ENCODE measurements around the gene KRT79.
"Not testable (repeated sequence)": the region's sequence is repeated elsewhere in the genome, so short reads cannot be mapped to it uniquely, and the experiment has no call there.

Gene KRT79

DNA sequence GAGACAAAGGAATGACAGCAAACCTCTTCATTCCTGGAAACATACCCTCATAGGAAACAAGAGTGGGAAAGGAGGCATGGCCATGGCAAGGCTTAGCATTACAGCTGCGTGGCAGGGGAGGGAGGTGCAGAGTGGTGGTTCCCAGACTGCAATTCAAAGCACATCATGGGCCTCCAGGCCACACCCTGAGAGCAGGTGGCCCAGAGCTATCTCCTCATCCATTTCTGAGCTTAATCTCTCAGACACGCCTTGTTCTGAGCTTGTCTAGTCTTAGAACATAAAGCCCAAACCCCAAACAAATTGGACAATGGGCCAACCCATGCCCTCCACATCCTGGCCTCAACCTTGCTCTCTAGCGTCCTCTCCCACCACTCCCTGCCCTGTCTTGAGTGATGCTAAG, 32.3 kb downstream of the KRT79 start:
- DNase-seq, result no peak

- DNase-seq, result no peak
Measured at GRCh38 chr12:52800259-52800917, 33.7 kb downstream of the KRT79 start.

DNA sequence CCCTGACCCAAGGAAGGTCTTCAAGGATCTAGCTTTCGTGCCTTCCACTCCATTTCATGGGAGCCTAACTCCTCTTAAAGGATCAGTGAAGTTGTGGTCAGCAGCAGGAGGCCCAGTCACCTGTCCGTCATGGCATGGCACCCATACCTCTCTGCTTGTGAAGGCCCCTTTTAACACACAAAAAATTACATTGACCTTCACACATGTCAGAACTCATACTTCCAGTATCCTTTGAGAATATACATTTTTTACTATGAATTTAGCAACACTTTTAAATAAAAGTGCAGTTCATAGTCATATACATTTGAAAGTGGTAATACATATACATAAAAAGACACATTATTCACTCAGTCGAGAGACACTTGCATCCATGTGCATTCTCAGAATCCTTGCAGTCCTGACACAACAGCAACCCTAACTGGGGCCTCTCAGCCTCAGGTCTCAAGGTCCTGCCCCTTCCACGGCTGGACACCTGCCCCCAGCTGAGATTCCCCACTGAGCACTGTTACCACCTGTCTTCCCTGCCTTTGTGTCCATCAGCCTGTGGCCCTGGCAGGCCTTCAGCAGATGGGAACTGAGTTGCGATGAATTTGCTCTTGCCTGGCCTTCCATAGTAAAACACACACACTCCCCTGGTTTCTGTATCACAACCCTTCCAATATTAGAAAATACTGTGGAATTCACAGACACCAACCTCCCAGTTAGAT, 34.5 kb downstream of the KRT79 start:
- no peak for DNase-seq

- DNase-seq, result no peak
Measured at GRCh38 chr12:52798671-52799504, 35.2 kb downstream of the KRT79 start.

DNA sequence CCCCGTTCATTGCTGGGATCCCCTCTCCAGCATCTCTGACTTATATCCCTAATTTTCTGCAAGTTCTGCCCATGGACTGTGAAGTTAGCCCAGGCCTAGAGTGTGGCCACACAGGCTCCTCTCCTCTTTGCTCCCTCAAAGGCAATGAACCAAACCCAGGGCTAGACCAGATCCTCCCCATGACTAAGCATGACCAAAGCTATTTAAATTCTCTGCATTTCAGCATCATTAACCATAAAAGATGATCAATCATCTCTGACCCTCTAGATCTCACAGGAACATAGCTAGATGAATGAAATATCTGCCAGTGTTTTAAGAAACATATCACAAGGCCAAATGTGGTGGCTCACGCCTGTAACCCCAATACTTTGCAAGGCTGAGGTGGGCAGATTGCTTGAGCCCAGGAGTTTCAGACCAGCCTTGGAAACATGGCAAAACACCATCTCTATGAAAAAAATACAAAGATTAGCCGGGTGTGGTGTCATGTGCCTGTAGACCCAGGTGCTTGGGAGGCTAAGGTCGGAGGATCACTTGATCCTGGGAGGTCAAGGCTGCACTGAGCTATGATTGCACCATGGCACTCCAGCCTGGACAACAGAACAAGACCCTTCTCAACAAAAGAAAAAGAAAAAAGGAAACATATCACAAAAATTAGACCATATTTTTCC, 36.0 kb downstream of the KRT79 start:
- DNase-seq, result no peak

DNA sequence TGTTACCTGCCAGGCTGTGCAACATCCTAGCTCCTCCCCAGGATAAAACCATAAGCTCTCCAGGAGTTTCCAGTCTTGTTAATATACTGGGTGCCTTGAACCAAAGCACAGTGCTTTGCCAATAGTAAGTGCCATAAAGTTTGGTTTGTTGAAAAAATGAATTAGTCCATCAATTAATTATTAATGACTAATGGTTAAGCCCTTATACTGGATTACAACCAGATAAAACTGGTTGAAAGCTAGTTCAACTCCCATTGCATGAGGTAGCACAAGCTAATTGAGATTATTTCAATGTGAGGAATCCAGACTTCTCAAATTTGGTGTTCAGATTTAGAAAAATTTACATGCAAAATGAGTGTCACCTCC, 36.6 kb downstream of the KRT79 start:
- DNase-seq, result no peak

DNA sequence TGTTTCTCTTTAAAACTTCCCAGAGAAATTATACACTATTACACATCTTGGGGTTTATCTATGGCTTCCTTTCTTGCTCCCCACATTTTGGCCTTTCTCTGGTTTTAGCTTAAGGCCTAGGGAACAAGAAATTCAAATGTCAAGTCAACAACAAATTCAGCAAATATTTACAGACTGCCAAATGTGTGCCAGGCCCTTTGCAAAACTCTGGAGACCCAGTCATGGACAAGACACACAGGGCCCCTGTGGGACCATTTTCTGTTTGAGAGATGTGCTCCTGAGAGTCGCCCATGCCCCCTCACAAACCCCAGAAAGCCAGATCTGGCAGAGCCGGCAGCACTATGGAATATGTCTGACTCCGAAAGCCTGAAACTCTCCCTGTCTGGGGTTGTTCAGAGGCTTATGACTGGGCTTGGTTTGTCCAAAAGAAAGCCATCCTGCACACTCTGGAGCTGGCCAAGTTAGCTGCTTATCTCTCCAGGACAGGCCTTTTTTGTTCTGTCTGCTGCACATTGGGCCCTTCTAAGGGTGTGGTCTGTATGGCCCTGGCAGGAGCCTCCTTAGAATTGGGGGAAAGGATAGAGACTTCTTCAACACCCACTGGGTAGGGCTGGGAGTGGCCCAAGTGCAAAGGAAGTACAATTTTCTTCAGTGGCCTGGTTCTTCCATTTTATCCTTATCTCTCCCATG, 37.1 kb downstream of the KRT79 start:
- no peak for DNase-seq

DNA sequence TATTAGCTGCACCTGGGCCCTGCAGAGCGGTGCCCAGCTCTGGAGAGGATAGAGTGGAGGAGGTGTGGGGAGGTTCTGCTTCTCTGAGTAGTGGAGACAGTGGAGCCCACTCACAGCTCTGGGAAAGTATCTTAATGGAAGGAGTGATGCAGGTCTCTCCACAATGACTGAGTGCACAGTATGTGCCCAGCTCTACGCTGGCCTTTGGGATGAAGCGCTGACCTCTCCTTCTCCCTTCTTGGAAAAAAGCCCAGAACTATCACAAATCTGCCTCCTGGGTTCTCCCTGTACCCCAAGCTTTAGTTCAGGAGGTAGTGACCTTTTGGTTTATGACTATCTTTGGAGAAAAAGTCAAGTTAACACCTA, 37.7 kb downstream of the KRT79 start:
- DNase-seq, result no peak

DNA sequence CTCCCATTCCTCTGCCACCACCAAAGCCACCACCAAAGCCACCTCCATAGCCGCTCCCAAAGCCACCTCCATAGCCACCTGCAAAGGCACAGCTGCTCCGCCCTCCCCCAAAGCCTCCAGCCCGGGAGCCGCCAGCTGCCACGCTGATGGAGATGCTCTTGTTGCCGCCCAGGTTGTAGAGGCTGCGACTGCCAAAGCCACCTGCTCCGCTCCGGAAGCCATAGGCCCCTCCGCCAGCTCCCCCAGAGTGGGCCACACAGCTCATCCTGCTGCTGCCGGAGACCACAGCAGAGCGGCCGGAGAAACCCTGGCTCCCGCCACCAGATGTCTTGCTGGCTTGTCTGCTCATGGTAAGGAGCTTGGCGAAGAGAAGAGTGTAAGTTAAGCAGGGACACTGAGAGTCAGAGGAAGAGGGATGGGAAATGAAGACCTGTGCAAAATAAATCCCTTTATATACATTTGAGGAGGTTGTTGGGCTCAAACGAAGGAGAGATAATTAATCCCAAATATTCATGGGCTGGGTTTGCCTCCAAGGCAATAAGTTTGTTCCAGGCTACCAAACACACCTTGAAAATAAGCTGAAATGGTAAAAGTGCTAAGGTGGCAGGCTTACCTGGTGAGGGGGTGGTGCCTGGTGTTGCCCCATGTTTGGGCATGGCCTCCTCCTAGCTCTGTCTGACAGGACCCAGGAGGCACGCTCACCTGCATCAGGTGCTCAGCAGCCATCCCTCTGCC, 38.2 kb downstream of the KRT79 start, which contains the start of gene KRT3:
Gene KRT3, minus strand, starts transcription at position 424 of the 735 bp plus-strand sequence. Its CDS starts 75 bp downstream, at position 349.
- peak; percentile 26 for DNase-seq

DNA sequence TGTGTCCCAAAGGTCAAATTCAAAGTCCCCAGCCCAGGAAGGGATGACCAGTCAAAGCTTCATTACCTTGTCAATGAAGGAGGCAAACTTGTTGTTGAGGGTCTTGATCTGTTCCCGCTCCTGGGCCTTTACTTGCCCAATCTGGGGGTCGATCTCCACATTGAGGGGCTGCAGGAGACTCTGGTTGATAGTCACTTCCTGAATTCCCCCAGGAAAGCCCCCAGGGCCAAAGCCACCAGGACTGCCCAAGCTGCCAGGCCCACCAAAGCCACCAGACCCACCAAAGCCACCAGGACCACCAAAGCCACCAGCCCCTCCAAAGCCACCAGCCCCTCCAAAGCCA, 38.8 kb downstream of the KRT79 start:
- not testable (repeated sequence) for DNase-seq

DNA sequence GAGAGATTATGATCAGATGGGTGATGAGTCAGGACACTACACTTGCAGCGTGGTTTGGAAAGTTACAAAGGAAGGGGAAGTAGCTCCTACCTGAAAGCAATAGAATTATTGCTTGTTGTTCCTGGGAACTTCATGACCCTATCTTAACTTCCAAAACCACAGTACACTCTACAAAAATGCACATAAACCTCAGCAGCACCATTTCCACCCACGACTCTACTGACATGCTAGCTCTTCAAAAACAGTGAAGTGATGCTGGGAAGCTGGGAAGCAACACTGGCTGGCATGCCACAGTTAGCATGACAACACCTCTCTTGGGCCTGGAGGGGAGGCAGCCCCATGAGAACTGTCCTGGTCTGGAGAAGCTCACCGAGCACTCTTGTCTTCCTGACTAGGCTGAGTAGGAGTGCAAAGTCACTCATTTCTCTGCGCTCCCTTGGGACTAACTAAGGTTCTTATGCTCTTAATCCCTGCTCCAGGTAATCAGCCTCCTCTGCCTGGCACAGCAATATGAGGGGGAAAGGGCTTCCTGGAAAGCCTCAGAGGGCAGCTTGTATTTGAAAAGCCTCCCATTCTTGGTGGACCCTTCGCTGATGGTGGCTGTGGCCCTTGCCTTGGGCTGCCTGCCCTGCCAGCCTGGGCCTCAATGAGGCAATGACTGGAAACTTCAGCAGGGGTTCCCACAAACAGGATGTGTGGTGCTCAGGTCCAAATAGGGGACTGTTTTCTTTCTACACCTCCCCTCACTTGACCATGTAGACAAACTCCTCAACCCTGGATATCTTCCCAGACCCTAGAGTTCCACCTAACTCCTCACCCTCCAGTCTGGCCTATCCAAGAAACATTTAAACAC, 39.4 kb downstream of the KRT79 start:
- DNase-seq, result no peak

- DNase-seq, result no peak
Measured at GRCh38 chr12:52792185-52793029, 41.7 kb downstream of the KRT79 start.

GRCh38 chr12:52791271-52792184, 42.6 kb downstream of the KRT79 start:
- DNase-seq, result no peak

DNA sequence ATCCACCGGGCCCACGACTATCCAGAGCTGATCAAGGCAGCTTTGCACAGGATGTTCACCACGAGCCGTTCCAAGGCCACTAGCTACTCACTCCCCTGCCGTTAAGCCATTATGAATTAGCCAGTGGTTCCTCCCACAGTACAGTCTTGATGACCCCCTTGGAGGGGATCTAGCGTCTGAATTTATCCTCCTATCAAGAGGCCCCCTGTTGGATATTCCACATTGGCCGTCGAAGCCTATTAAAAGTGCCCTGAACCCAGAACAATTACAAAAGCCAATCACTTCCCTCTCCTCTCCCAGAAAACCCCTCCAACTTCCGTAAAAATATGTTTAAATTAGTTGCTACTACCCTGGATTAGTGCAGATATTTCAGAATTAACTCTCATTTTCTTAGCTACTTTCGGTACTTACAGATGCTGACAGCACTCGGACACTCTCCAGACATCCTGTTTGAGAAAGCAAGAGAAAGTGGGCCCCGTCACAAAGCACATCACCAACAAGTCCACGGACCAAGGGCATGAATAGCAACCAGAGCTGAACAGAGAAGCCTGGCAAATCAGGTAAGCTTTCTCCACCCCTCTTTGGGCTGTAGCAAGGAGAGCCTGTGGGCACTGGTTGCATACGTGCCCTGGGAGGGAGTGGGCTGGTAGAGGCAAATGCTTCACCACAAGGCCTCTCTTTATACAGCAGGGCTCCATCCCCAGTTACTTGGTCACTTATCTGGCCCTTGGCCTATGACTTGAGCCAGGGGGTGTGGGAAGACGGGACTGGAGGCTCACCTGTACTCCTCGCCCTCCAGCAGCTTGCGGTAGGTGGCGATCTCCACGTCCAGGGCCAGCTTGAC, 43.5 kb downstream of the KRT79 start:
- DNase-seq, result no peak

GRCh38 chr12:52789637-52790426, 44.3 kb downstream of the KRT79 start:
- peak; percentile 55 for DNase-seq

DNA sequence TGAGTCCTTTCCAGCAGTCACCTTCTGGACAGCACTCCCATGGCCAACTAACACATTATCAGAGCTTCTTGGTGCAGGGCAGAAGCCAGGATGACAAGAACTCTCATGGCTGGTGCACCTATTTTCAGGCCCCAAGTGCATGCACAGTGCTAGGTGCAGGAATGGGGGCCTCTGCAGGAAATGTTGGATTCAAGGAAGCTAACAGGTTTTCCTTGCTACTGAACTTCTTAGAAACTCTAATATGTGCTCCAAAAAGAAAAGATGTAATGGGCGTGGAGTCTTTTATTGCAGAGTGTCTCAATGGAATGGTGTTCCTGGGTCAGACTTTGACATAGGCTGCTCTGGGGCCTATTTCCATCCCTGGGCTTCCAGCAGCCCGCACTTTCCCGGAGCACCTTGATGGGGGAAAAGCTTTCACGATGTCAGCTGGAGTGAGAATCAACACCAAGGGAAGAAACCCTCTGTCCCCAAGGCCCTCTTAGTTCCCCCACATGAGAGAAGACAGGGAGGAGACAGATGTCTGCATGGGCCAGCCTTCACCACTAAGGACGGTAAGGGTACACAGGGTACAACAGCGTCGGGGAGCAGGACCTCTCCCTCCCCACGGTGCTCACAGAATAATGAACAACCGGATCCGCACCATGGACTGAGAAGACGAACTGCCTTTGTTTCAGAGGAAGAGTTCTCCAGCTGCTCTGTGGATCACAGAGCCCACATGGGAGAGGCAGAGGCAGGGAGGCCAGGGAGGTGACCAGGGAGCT, 45.1 kb downstream of the KRT79 start:
- DNase-seq, result no peak

Data from RPMI8226 (cell line).